Spinal cord (tissue), 10 donors: ENCODE measurements around the gene PWP1. TPM values are rescaled to one million over a fixed set of nuclear protein-coding genes. Genes with fewer than 3 reads are reported as not detected.
"Not testable (repeated sequence)": the region's sequence is repeated elsewhere in the genome, so short reads cannot be mapped to it uniquely, and the experiment has no call there.

Experiments used
- DNase-seq, 6 donors: peaks; one replicate each; pipeline versions ENCODE4 v3.0.0 to v3.0.0-alpha.2; 2013 to 2015; ENCODE audit warnings: low spot score in 6 of 6, low read depth in 4 of 6
- H3K27ac ChIP-seq: one replicate; pipeline ENCODE4 v1.5.1; 2013; ENCODE audit warnings: low read depth, low read length, control low read depth
- H3K27me3 ChIP-seq: one replicate; pipeline ENCODE4 v1.6.1; 2013; ENCODE audit warnings: low read length; ENCODE audit not compliant: control insufficient read depth, insufficient read depth
- H3K36me3 ChIP-seq: one replicate; pipeline ENCODE4 v1.6.1; 2013; ENCODE audit warnings: low read length; ENCODE audit not compliant: control insufficient read depth, insufficient read depth
- H3K4me1 ChIP-seq: one replicate; pipeline ENCODE4 v1.6.1; 2013; ENCODE audit warnings: low read length; ENCODE audit not compliant: control insufficient read depth, insufficient read depth
- H3K4me3 ChIP-seq: one replicate; pipeline ENCODE4 v1.5.1; 2013; ENCODE audit warnings: low read depth, low read length, control low read depth
- H3K9me3 ChIP-seq: one replicate; pipeline ENCODE4 v1.6.1; 2013; ENCODE audit warnings: low read length; ENCODE audit not compliant: control insufficient read depth, insufficient read depth
- WGBS: methylation state at CpG from one replicate; pipeline ENCODE4 v1.1.5; 2013; ENCODE audit warnings: missing lambda C conversion rate; ENCODE audit not compliant: insufficient coverage; 5-methylcytosine and 5-hydroxymethylcytosine counted together
- polyA plus RNA-seq, 2 donors: library from polyadenylated mRNA; unstranded; fragments of 120-200 nt; gene quantifications; one replicate each; pipeline ENCODE4 v1.2.1, GENCODE V29; 2013; ENCODE audit not compliant: insufficient read length in 2 of 2
- total RNA-seq, 2 donors: library from RNA; depleted of rRNA in 1 of 2; stranded (reverse); fragments of 120-200 nt in 1 of 2; fragments of >200 nt in 1 of 2; gene quantifications; one replicate each; pipeline versions ENCODE4 v1.2.3 to v1.2.4, GENCODE V29; 2013 to 2014
- donor health status: healthy.

PWP1 gene
- total and polyA plus RNA-seq, 4 donors = 49.2 to 61.3 (median 54.7) TPM

DNA sequence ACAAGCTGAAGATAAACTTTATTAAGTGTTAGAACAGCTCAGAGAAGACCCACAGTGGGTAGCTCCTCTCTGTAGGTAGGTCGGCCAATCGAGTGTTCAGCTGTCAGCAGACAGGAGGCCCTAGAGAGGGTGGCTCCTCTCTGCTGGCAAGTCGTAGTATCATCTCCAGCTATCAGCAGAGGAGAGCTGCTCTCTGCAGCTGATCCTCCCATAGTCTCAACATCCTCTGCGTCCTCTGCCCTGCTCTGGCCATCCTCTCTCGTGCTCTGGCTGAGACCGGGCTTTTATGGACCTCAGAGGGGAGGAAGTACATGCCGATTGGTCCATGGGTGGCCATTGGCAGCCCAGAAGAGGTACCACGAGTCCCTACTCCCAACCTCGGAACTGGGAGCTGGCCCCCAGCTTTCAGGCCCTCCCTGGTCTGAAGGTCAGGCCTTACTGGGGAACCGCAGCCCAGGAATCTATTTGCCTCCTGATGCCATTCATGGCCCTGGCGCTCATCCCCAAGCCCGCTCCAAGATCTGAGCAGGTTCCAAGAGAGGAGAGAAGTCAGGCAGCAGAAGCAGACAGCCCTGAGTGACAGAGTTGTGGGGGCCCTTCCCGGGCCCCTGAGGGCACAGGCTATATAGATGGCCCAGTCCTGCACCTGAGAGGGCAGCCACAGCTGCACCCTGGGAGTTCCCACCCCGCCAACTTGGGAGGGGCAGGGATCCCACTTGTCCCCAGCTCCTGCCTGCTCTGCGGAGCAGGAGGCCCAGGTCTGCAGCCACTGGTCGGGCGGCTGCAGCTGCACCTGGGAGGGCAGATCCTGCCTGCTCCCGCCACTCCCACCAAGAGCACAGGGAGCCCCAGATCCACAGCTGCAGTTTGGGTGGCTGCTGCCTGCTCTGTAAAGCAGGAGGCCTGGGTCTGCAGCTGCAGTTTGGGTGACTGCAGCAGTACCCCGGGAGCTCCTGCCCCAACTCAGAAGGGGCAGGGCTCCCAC is 3.5 kb upstream of the PWP1 start:
- Histone ChIP-seq H3K27me3 (no peaks in the 10 kb centered on the region), H3K4me1 (peaks cover 6% of the 10 kb centered on the region), H3K9me3 (no peaks in the 10 kb centered on the region), H3K4me3 (no peak overlapping the region), H3K36me3 (no peaks in the 10 kb centered on the region), H3K27ac (no peak overlapping the region)
- no peak for DNase-seq
- 76% methylated on average over 19 of the region's 19 CpGs for WGBS

DNA sequence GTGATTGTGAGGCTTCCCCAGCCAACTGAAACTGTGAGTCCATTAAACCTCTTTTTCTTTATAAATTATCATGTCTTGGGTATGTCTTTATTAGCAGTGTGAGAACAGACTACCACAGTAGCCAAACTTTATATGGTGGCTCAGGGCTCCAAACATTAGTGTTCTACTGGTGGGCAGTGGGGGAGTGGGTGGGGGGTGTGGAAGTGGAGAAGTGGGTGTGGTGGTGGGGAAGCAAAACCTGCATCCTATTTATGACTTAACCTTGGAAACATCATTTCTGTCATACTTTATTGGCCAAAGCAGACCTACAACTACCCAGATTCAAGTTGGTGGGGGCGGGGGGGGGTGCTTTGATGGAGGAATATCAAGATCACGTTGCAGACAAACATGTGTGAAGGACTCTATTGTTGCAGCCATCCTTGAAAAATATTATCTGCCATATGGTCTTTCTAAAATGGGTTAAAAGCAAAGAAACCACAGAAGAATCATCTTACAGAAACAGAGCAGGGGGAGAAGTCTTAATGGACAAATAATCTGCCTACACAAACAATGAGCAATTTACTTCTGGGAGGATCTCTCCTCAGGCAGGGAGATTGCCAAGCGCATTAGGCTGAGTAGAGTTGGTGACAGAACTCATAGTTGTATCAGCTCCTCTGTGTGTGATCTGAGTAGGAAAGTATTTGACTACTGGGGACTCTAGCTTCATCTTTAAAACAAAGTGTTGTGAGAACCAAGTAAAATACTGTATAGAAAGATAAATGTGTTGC is 1.4 kb upstream of the PWP1 start:
- H3K27me3 ChIP-seq = no peaks in the 10 kb centered on the region
- H3K4me3 ChIP-seq = no peak overlapping the region
- 63% methylated on average over 1 of the region's 3 CpGs for WGBS
- DNase-seq = no peak
- H3K9me3 ChIP-seq = no peaks in the 10 kb centered on the region
- no peak overlapping the region for H3K27ac ChIP-seq
- H3K36me3 ChIP-seq = no peaks in the 10 kb centered on the region
- H3K4me1 ChIP-seq = peaks cover 6% of the 10 kb centered on the region

DNA sequence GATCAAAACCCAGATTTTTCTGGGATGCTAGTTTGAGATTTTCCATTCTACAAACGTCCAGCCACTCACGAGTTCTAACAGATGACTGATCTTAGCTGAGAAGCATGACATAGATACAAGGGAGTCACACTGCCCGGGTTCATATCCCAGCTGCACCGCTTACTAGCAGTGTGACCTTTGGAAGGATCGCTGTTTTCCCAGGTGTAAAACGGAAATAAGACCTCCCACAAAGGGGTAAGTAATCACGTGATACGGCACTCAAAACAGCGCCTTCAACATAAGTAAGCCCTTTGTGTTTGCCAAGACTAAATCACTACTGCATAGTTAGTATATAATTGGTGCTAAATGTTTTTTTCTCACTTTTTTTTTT is 624 bp upstream of the PWP1 start:
- Histone ChIP-seq H3K4me1 (peaks cover 6% of the 10 kb centered on the region), H3K4me3 (peak overlapping the region; percentile 98), H3K9me3 (no peaks in the 10 kb centered on the region), H3K27me3 (no peaks in the 10 kb centered on the region), H3K27ac (peak overlapping the region; percentile 78), H3K36me3 (peaks cover 4% of the 10 kb centered on the region)
- 10% methylated on average over 2 of the region's 9 CpGs for WGBS
- peak in 3 of 6 donors; percentile 3 to 75 (median 53) for DNase-seq

DNA sequence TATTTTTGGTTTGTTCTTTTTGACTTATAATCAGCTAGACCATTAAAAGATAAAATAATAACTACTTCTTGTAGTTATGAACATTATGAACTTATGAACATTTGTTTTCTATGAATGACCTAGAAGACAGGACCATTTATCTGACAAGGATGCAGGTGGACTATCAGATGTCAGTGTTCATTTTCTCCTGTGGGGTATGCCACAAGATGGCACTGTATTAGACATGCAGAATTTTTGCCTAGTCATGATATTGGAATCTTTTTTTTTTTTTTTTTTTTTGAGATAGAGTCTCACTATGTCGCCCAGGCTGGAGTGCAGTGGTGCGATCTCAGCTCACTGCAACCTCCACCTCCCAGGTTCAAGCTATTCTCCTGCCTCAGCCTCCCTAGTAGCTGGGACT is 10.2 kb downstream of the PWP1 start:
- peak in 1 of 6 donors; percentile 11 for DNase-seq
- H3K36me3 ChIP-seq = peaks cover 41% of the 10 kb centered on the region
- H3K27me3 ChIP-seq, H3K4me1 ChIP-seq, H3K9me3 ChIP-seq, H3K27ac ChIP-seq, H3K4me3 ChIP-seq: not testable (repeated sequence)
- WGBS = 100% methylated on average over 1 of the region's 2 CpGs

DNA sequence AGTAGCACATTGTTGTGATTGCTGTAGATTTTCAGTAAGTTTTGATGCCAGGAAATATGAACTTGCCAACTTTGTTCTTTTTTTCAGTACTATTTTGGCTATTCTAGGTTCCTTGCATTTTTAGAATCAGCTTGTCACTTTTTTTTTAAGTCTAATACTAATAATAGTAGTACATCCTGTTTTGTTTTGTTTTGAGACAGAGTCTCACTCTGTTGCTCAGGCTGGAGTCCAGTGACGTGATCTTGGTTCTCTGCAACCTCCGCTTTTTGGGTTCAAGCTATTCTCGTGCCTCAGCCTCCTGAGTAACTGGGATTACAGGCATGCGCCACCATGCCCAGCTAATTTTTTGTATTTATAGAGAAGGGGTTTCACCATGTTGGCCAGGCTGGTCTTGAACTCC is 16.5 kb downstream of the PWP1 start:
- peaks cover 37% of the 10 kb centered on the region for H3K36me3 ChIP-seq

DNA sequence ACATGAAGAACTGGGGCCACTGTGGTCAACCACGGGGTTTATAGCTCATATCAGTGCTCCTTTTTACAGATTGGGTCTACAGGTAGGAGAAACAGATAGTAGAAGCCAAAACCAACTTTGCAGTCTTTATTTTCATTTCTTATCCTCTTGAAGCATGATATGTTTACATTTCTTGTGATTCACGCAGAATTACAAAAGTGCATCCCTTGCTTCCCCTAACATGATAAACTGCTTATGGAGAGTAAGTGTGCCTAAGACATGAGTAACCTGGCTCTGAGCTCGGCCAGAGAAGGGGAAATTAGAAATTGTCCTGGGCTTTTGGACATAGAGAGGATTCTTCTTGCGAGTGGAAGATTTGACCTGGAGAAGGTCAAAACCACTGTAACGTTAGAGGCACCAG is 18.4 kb downstream of the PWP1 start:
- 88% methylated on average over 1 of the region's 5 CpGs for WGBS
- peaks cover 31% of the 10 kb centered on the region for H3K36me3 ChIP-seq

More for the DNA sequence above, 16.5 kb downstream of the PWP1 start:
- Histone ChIP-seq H3K4me1 (no peaks in the 10 kb centered on the region), H3K9me3 (peaks cover 3% of the 10 kb centered on the region), H3K4me3 (no peak overlapping the region), H3K27me3 (no peaks in the 10 kb centered on the region), H3K27ac (no peak overlapping the region)
- DNase-seq = no peak
- WGBS = 100% methylated on average over 4 of the region's 4 CpGs

DNA sequence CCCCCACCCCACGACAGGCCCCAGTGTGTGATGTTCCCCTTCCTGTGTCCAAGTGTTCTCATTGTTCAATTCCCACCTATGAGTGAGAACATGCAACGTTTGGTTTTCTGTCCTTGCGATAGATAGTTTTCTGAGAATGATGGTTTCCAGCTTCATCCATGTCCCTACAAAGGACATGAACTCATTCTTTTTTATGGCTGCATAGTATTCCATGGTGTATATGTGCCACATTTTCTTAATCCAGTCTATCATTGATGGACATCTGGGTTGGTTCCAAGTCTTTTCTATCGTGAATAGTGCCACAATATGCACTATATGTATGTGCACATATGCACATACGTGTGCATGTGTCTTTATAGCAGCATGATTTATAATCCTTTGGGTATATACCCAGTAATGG is 19.9 kb downstream of the PWP1 start:
- H3K4me1 ChIP-seq, H3K9me3 ChIP-seq, H3K27ac ChIP-seq, H3K4me3 ChIP-seq, DNase-seq, H3K27me3 ChIP-seq: not testable (repeated sequence)
- peaks cover 24% of the 10 kb centered on the region for H3K36me3 ChIP-seq
- no CpG with 5 or more reads among the region's 5 CpGs for WGBS

More for the DNA sequence above, 18.4 kb downstream of the PWP1 start:
- Histone ChIP-seq H3K27ac (no peak overlapping the region), H3K9me3 (peaks cover 3% of the 10 kb centered on the region), H3K4me3 (no peak overlapping the region), H3K4me1 (no peaks in the 10 kb centered on the region), H3K27me3 (no peaks in the 10 kb centered on the region)
- DNase-seq = no peak

DNA sequence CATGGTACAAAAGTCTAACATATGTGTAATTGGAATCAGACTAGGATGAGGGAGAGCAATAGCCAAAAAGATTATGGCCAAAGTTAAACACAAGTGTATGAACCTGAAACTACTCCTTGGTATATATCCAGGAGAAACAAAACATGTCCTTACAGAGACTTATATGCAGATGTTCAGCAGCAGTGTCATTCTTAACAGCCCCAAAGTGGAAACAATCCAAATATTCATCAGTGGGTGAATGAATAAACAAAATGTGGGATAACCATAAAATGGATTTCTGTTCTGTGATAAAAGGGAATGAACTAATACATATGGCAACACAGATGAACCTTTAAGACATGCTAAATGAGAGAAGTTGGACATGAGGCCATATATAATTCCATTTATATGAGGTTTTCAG is 30.2 kb downstream of the PWP1 start:
- no peak overlapping the region for H3K4me3 ChIP-seq
- no peaks in the 10 kb centered on the region for H3K9me3 ChIP-seq
- H3K27ac ChIP-seq = no peak overlapping the region
- H3K27me3 ChIP-seq = no peaks in the 10 kb centered on the region
- peaks cover 22% of the 10 kb centered on the region for H3K36me3 ChIP-seq
- no peaks in the 10 kb centered on the region for H3K4me1 ChIP-seq
- no peak for DNase-seq

DNA sequence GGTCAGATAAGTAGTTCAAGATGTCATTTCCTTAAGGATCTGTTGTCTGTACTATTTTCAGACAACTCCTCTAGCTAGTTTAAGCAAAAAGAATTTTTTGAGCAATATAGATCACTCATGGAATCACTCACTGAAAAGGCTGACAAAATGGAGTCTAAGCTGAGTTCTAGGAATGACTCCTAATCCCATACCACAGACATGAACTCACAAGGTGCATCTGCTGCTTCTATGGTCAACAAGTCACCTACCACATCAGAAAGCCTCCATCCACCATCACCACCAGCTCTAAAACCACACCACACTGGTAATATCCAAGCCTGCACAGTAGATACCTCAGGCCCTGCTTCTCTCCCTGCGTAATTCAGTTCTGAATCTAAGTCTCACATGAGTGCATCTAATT is 33.0 kb downstream of the PWP1 start:
- no peak for DNase-seq
- H3K27me3 ChIP-seq = no peaks in the 10 kb centered on the region
- H3K9me3 ChIP-seq = no peaks in the 10 kb centered on the region
- H3K4me1 ChIP-seq = no peaks in the 10 kb centered on the region
- no CpG with 5 or more reads among the region's 1 CpG for WGBS
- H3K36me3 ChIP-seq = peaks cover 10% of the 10 kb centered on the region
- H3K4me3 ChIP-seq = no peak overlapping the region
- no peak overlapping the region for H3K27ac ChIP-seq
